PFSK-1 (cell line): ENCODE measurements around the gene HOXD12.

Source experiments
- FOXP2 ChIP-seq: optimal IDR thresholded peaks from 2 replicates; pipeline ENCODE3; 2011; ENCODE audit warnings: borderline replicate concordance, control low read depth, inconsistent platforms; ENCODE audit not compliant: insufficient read depth; ENCODE audit errors: extremely low read length, extremely low read depth
- POLR2AphosphoS5 ChIP-seq: IDR thresholded peaks from 2 replicates; pipeline ENCODE4 v1.6.1; 2012; ENCODE audit warnings: low read depth, mild to moderate bottlenecking, control low read depth, low read length, moderate library complexity
- REST ChIP-seq, 2 experiments: IDR thresholded peaks; 2 replicates each; pipeline versions ENCODE4 v1.6.1 to v1.8.0; 2011 to 2012; ENCODE audit warnings: low read depth in 2 of 2, low read length in 2 of 2, control low read depth in 1 of 2, inconsistent platforms in 1 of 2, mild to moderate bottlenecking in 1 of 2, moderate library complexity in 1 of 2; ENCODE audit not compliant: insufficient read depth in 1 of 2
- SIN3A ChIP-seq: IDR thresholded peaks from 2 replicates; pipeline ENCODE4 v1.6.1; 2012; ENCODE audit warnings: mild to moderate bottlenecking, low read length, moderate library complexity, borderline replicate concordance; ENCODE audit not compliant: insufficient read depth
- TAF1 ChIP-seq: IDR thresholded peaks from 2 replicates; pipeline ENCODE4 v1.6.1; 2012; ENCODE audit warnings: low read length, control low read depth, borderline replicate concordance; ENCODE audit not compliant: insufficient read depth

GRCh38 chr2:176137906-176138305, 38.3 kb downstream of the HOXD12 start:
- TF ChIP-seq REST (IDR thresholded peaks at IDR 0.05; ENCODE audit: insufficient read depth in 1 of 2, low read depth in 2 of 2, low read length in 2 of 2) = no peak
- TF ChIP-seq POLR2AphosphoS5 = no peak
- no peak for TF ChIP-seq TAF1
- TF ChIP-seq SIN3A = no peak
- TF ChIP-seq FOXP2 = no peak
